Lower leg skin (tissue), 3 donors: ENCODE results near the gene PTPRO.

Experiments used
- POLR2A ChIP-seq, 2 donors: fragments of 450-650 bp; IDR thresholded peaks; one replicate each; pipeline ENCODE4 v1.6.1; 2016 to 2017; ENCODE audit warnings: antibody characterized with exemption in 2 of 2, mild to moderate bottlenecking in 1 of 2, moderate library complexity in 1 of 2
- TF ChIP-seq, protein P1 (sequence below), 3 donors: fragments of 450-650 bp; IDR thresholded peaks; one replicate each; pipeline ENCODE4 v1.5.1; 2016; ENCODE audit warnings: antibody characterized with exemption in 3 of 3, mild to moderate bottlenecking in 3 of 3, moderate library complexity in 2 of 3

DNA sequence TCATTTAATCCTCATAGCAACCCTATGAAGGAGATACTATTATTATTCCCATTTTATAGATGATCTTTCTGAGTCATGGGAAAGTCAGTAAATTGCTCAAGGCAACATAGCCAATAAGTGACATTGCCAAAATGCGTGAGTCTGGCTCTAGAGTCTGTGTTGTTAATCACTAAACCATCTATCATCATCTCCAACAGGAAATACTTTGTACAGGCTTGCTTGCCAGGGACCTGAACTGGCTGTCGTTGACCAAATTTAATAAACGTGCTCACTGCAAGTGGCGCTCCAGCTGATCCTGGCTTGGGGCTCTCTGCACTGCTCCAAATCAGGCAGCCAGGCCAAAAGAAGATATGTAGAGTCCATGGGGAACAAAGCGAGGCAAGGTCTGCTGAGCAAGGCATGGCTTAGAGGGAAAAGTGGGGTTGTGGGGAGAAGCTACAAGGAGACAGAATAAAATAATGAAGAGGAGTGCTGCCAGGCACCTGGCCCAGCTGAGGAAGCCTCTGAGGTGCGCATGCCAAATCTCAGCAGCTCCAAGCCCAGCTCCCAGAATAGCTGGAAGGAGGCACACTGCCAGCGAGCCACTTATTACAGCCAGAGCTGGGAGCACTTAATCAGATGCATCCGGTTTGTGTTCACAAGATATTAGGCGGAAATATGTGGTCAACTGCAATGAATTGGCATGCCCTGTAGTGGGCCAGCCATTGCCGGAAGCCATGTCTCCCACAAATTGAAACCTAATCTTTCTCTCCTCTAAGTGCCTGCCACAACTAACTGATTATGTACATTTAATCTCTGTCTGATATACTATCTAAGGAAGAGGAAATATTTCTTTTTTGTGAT, 43.3 kb upstream of the PTPRO start:
- TF ChIP-seq, protein P1, sequence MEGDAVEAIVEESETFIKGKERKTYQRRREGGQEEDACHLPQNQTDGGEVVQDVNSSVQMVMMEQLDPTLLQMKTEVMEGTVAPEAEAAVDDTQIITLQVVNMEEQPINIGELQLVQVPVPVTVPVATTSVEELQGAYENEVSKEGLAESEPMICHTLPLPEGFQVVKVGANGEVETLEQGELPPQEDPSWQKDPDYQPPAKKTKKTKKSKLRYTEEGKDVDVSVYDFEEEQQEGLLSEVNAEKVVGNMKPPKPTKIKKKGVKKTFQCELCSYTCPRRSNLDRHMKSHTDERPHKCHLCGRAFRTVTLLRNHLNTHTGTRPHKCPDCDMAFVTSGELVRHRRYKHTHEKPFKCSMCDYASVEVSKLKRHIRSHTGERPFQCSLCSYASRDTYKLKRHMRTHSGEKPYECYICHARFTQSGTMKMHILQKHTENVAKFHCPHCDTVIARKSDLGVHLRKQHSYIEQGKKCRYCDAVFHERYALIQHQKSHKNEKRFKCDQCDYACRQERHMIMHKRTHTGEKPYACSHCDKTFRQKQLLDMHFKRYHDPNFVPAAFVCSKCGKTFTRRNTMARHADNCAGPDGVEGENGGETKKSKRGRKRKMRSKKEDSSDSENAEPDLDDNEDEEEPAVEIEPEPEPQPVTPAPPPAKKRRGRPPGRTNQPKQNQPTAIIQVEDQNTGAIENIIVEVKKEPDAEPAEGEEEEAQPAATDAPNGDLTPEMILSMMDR (IDR thresholded peaks at IDR 0.05): no peak
- TF ChIP-seq POLR2A (IDR thresholded peaks at IDR 0.05): no peak
